ENCODE results near the gene CNIH3.

DNA sequence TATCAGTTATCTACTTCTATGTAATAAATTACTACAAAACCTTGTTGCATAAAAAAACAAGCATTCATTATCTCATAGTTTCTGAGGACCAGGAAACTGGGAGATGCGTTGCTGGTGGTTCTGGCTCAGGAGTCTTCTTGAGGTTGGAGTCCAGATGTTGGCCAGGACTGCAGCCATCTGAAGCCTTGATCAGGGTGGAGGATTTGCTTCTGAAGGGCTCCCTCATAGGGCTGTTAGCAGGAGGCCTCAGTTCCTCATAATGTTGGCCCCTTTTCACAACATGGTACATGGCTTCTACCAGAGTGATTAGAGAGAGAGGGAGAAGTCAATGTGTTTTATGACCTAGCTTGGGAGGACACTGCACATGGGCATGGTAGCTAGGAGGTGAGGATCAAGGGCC is 137.4 kb downstream of the CNIH3 start:
- TF ChIP-seq POLR2AphosphoS5 (IDR thresholded peaks at IDR 0.05) (no peak), CTCF (IDR thresholded peaks at IDR 0.05) (no peak), POLR2A (IDR thresholded peaks at IDR 0.05) (no peak)

All from breast epithelium (tissue), 3 donors.